ENCODE results near the gene OSTF1. TPM values are rescaled to one million over a fixed set of nuclear protein-coding genes. Genes with fewer than 3 reads are reported as not detected.

OSTF1 gene, protein sequence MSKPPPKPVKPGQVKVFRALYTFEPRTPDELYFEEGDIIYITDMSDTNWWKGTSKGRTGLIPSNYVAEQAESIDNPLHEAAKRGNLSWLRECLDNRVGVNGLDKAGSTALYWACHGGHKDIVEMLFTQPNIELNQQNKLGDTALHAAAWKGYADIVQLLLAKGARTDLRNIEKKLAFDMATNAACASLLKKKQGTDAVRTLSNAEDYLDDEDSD
- 21.3 TPM for total RNA-seq

DNA sequence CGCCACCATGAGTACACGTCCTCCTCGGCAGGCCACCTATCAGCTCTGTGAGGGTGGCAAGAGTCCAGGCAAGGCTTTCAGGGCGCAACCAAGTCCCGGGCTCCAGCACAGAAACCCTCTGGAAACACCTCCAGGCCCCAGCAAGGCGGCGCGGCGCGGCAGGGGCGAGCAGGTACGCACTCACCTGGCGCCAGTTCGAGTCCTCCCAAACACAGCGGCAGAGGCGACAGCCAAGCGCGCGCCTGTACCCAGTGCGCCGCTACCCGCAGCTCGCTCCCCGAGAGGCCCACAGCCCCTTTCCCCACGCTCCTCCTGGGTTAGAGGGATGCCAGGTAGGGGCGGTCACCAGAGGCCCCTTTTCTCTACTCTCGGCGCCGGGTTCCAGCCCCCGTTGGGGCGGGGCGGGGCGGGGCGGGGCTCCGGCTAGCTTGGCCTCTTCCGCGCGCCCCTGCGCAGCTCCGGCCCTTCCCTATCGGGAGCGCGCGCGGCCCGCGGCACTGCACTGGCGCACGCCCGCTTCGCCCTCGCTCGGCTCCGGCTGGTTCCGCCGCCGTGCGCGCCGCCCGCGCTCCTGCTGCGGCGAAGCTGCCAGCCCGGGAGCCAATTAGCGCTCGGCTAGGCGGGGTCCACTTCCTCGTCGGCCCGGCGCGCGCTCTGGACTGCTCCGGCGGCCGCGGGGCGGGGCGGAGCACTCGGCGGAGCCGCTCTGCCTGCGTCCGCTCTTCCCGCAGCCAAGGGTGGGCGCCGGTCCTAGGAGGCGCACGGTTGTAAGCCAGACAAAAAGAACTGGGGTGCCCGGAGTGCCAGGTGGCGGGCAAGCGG lies at the start of gene OSTF1, which contains the start of gene NMRK1:
Gene OSTF1 (plus strand): TSS at position 691 of the 822 bp plus-strand sequence. CDS start 179 bp downstream, outside the sequence.
Gene NMRK1 (minus strand): TSS at position 332 of the 822 bp plus-strand sequence. CDS start 5,040 bp downstream, outside the sequence.

Small RNA genes within 50 kb of the gene (small RNA-seq; reads per million reads assigned to genes)
- gene RF00019 (ENCODE audit: low replicate concordance): not detected

Other genes starting within 250 kb of the OSTF1 start
- 3.0 TPM for gene TRPM6, start 200.6 kb upstream of the OSTF1 start, total RNA-seq
- gene C9orf40, start 135.6 kb upstream of the OSTF1 start, total RNA-seq: 5.7 TPM
- gene CARNMT1, start 60.2 kb upstream of the OSTF1 start, total RNA-seq: 28.8 TPM
- gene NMRK1, start 359 bp upstream of the OSTF1 start, total RNA-seq: 13.1 TPM

Measured in metanephros (tissue), 2 donors.